Fibroblast of skin of left quadriceps (primary cell): Measurements from ENCODE around the gene DYRK3.
A peak's percentile ranks its signal among the peaks of the same experiment; 100 is the strongest.
"Not testable (repeated sequence)": the region's sequence is repeated elsewhere in the genome, so short reads cannot be mapped to it uniquely, and the experiment has no call there.

ENCODE experiments used
- DNase-seq, 2 experiments: peaks; one replicate each; pipeline ENCODE4 v3.0.0-alpha.2; 2013; ENCODE audit warnings: low read depth in 2 of 2

DYRK3 gene

GRCh38 chr1:206631085-206631509 is 4.2 kb upstream of the DYRK3 start:
- peak; percentile 72 to 79 for DNase-seq

DNA sequence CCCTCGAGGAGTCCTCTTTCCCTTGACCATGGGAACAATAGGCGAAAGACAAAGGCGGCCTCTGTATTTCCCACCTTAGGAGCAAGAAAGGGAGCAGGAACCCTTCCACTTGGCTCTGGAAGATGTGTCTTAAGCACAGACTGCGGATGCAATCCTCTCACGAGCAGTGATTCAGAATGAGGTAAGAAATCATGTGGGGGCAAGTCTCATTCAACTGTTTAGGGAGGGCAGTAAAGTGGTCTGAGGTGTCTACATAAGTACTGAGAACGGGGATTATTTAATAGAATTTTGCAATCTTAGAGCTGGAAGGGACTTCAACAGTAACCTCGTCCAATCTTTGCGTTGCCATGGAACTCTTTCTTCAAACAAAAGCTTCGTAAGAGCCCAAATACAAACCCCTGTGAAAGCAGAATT is 1.6 kb upstream of the DYRK3 start:
- DNase-seq = peak; percentile 49 to 56

DNA sequence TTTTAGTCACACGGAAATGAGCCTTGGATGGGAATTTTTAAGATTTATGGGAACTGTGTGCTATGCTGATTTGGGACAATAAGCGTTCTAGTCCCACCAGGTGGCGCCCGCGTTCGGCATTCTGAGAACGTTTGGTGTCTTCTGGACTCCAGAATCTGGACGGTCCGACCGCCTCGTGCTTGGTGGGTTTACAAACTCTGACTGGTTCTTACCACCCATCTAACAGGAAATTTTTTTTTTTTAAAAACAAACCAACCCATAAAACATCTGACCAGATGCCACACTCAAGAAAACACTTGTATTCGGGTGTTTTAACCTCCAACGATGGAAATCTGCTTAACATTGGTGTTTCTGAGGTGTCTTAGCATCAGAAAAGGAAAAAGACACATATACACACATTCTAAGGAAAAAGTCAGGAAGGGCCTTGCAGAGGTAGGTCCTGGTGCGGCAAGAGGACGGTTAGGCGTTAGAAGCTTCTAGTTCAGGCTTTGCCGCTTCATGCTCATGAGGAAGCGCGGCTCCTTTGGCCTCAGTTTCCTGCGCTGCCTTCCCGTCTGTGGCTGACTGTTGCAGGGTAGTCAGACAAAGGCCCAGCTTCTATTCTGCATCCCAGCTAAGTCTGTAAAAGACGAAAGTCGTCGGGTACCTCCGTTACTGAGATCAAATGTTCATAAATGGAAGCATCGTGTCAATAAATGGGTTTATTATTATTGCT is 814 bp upstream of the DYRK3 start:
- peak; percentile 67 to 77 for DNase-seq

- no peak for DNase-seq
Measured at GRCh38 chr1:206635978-206636345, 626 bp downstream of the DYRK3 start.

DNA sequence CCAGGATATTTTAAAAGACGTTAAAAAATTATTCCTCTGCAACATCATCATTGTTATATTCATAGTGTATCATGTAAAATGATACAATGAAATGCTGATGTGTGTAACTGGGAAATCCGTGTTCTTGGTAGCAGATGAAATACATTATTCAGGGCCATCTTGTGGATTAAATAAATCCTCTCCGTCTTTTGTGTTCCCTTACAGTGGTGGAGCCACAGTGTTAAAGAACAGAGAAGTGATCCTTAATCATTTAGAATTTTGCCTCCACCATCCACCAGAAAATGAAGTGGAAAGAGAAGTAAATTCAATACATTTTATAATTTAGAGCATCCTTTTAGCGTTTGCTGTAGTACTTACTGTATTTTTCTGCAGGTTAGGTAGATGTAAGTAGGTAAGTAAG is 1.3 kb downstream of the DYRK3 start:
- DNase-seq = no peak

DNA sequence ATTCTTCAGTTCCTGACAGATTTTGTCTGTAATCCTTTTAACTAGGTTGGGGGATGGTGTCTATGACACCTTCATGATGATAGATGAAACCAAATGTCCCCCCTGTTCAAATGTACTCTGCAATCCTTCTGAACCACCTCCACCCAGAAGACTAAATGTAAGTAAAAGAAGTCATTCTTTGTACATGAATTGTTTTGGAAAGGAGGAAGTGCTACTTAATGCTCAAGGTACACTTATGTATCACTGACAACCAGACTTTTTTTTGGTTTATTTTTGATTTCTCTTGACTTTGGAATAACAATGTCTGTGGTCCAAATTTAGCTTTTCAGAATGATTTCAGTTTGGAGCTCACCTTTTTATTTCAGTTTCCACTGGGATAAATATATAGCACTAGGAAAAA is 2.3 kb downstream of the DYRK3 start:
- no peak for DNase-seq

GRCh38 chr1:206642074-206642473 is 6.7 kb downstream of the DYRK3 start:
- not testable (repeated sequence) for DNase-seq

DNA sequence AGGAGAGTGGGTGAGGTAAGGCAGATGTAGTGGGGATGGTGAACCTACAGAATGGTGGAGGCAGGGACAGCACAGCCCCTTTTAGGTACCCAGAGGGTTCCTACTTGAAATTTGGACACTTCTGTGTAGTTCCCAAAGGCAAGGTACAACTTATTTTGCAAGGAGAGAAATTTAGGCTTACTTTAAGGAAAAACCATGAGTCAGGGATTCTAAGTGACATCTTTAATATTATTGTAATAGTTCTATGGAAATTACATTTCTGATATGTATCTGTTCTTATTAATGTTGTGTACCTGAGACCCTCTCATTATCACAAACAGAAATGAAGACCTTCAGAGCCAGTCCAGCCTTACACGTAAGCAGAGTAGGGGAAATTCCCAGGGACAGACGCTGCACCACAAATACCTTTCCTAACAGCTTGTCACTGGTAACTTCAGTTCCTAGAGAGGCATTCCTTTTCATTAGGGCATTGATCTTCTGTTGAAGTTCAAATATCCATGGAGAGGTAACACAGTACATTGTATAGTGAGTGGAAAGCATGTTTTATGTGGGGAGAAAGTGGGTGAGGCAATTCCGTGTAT is 7.9 kb downstream of the DYRK3 start:
- no peak for DNase-seq

DNA sequence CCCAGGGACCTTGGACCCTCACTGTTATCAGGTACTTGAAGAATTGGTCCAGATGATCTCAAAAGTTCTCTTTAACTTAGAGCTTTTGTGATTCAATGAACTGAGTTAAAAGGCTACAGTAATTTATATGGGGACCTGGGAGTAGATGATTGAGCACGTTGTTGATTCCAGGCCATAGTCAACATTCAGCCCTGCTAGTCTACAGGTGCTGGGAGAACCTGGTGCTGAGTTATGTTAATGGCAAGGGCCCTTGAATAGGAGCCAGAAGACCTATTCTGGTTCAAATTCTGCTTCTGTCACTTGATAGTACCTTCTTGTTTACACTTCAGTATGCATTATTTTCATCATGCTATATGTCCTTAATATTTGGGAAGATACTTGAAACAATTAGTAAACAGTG is 11.2 kb downstream of the DYRK3 start:
- no peak for DNase-seq

DNA sequence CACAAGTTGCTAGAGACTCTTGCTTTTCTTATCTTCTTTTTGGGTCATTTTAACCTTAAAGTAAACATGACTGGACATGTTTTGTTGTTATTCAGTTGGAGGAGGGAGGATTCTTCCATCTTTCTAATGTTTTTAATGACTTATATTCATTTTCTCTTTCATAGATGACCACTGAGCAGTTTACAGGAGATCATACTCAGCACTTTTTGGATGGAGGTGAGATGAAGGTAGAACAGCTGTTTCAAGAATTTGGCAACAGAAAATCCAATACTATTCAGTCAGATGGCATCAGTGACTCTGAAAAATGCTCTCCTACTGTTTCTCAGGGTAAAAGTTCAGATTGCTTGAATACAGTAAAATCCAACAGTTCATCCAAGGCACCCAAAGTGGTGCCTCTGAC is 11.9 kb downstream of the DYRK3 start:
- DNase-seq = no peak

DNA sequence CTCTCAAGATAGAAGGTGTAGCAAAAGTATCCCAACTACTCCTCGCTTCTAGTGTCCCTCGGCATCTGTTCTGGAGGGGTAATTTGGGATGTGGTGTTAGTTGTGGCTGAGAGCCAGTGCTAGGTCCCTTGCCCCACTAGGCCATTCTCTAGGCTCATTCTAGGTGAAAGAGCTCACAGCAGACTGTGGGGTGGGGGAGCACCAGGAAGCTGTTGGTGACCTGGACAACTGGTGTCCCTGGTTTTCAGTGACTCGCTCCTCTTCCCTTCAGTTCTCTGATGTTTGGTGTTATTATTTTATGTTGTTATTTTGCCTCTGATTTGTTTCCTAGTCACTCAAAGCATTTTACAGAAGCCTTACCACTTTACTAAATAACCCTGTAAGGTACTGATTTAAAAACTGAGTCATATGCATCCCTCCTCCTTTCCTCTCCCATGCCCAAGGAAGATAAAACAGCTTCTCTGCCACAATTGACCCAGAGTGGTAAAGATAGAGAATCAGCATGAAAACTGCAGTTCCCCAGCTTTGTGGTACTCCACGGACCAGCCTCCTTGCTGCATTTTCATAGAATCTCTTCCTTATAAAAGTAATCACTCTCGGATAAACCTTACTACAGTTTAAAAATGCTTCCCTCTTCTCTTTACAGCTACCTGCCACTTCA is 14.1 kb downstream of the DYRK3 start:
- no peak for DNase-seq

- no peak for DNase-seq
Measured at GRCh38 chr1:206651014-206651413, 15.7 kb downstream of the DYRK3 start.

- DNase-seq = no peak
Measured at GRCh38 chr1:206651958-206652890, 16.9 kb downstream of the DYRK3 start.

- no peak for DNase-seq
Measured at GRCh38 chr1:206653715-206654459, 18.6 kb downstream of the DYRK3 start.

DNA sequence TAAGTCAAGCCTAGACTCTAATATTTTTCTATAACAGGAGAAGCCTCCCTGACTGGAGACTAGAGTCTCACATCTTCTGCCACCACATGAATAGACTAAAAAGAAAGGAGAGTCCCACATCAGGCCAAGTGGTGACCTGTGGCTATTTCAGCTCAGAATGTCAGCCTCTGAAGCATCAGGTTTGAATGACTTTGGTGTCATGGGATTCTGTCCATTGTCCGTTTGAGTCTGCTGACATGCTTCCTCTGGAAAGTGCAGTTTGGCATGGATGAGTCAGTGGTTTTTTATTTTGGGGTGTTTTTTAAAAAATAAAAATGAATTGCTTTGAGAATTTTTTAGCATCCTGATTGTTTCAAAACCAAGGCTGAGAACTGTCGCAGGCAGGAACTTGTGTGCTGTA is 19.5 kb downstream of the DYRK3 start:
- no peak for DNase-seq

GRCh38 chr1:206655471-206655882 is 20.1 kb downstream of the DYRK3 start:
- DNase-seq = no peak

DNA sequence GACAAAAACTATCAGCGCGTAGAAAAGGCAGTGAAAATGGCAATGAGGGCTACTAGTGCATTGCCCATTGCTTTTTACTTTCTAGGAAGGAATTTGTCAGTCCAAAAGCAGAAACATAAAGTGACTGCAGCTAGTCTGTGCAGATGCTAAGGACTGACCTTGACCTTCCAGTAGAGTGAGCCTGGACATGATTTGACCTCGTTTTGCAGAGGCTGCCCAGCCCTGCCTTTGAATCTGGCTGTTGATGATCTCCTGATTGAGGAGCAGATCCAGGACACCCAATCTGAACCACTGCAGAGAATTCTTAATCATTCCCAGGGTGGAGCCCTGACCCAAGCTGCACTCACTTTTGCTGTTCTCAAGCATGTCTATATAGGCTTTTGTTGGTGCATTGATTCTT is 21.6 kb downstream of the DYRK3 start:
- DNase-seq = no peak

GRCh38 chr1:206657751-206658150 is 22.4 kb downstream of the DYRK3 start:
- no peak for DNase-seq

GRCh38 chr1:206658264-206658980 is 23.1 kb downstream of the DYRK3 start:
- DNase-seq = no peak

DNA sequence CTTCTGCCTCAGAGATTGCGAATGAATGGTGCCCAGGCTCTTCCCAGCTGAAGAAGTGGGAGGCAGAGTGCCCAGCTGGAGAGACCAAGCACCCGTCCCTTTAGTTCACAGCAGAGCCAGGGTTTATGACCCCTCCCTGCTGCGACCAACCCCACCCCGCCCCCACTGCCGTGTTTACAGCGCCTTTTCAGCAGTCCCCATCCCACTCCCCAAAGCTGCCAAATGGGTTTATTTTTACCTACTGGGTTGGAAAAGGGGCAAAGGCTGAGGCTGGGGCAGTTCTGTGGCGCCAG is 23.6 kb downstream of the DYRK3 start:
- no peak for DNase-seq

DNA sequence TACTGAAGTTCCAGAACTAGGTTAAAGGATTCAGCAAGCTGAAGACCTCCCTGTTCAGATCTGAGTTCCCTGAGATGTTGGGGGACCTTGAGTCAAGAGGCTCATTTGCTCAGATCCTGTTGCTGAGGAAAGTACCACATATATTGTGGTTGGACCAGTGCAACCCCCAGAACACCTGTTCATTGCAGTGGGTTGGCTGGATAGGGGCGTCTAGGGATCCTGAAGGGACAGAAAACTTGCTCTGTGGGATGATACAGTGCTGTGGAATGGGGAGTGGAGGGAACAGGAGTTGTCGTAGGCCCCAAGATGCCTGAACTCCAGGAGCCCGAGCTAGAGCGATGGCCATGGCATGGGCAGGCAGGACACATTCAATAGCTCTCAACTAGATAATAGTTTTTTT is 24.8 kb downstream of the DYRK3 start:
- DNase-seq = no peak
